ENCODE measurements around the gene ADCY4. TPM values are rescaled to one million over a fixed set of nuclear protein-coding genes. Genes with fewer than 3 reads are reported as not detected.

ADCY4 gene
- total and polyA plus RNA-seq, 9 donors: 7.8 to 33.3 (median 11.9) TPM

- no peaks in the 10 kb centered on the region for H3K27me3 ChIP-seq
Observed at GRCh38 chr14:24314377-24315193, 20.3 kb downstream of the ADCY4 start.

GRCh38 chr14:24313913-24314312, 21.0 kb downstream of the ADCY4 start:
- intact Hi-C loops (cut with DNase I): loop anchor here in 1 of 4 donors (5.0 kb wide), 1 partner anchor 72 kb away; the partner anchor contains the start of gene TINF2
- peaks cover 18% of the 10 kb centered on the region for H3K4me1 ChIP-seq (ENCODE audit: insufficient read depth)
- WGBS, 3 donors: 86 to 88% (median 86%) methylated on average over 2 of the region's 2 CpGs
- DNase-seq: no peak
- H3K27ac ChIP-seq: no peak overlapping the region
- H3K36me3 ChIP-seq: no peaks in the 10 kb centered on the region
- H3K9me3 ChIP-seq: no peaks in the 10 kb centered on the region
- no peak overlapping the region for H3K4me3 ChIP-seq
- no peaks in the 10 kb centered on the region for H3K27me3 ChIP-seq
- no peak for TF ChIP-seq EP300 (IDR thresholded peaks at IDR 0.05)
- no peak for TF ChIP-seq CTCF (IDR thresholded peaks at IDR 0.05)
- no peak for TF ChIP-seq POLR2A (IDR thresholded peaks at IDR 0.05)

More at GRCh38 chr14:24314377-24315193, 20.3 kb downstream of the ADCY4 start:
- TF ChIP-seq EP300 (IDR thresholded peaks at IDR 0.05): no peak
- TF ChIP-seq POLR2A (IDR thresholded peaks at IDR 0.05): no peak
- no peak for TF ChIP-seq CTCF (IDR thresholded peaks at IDR 0.05)
- Histone ChIP-seq H3K4me3 (no peak overlapping the region), H3K4me1 (ENCODE audit: insufficient read depth) (peaks cover 17% of the 10 kb centered on the region), H3K27ac (no peak overlapping the region), H3K9me3 (no peaks in the 10 kb centered on the region), H3K36me3 (no peaks in the 10 kb centered on the region)
- 73 to 81% (median 78%) methylated on average over 5 of the region's 5 CpGs for WGBS, 3 donors
- no peak for DNase-seq
- intact Hi-C loops (cut with DNase I): loop anchor here in 1 of 4 donors (5.0 kb wide), 1 partner anchor 72 kb away; the partner anchor contains the start of gene TINF2

GRCh38 chr14:24312736-24313507, 21.9 kb downstream of the ADCY4 start:
- Histone ChIP-seq H3K9me3 (no peaks in the 10 kb centered on the region), H3K27ac (peak overlapping the region in 1 of 2 donors; percentile 85), H3K4me1 (ENCODE audit: insufficient read depth) (peaks cover 18% of the 10 kb centered on the region), H3K4me3 (no peak overlapping the region), H3K36me3 (no peaks in the 10 kb centered on the region), H3K27me3 (no peaks in the 10 kb centered on the region)
- no peak for TF ChIP-seq CTCF (IDR thresholded peaks at IDR 0.05)
- TF ChIP-seq POLR2A (IDR thresholded peaks at IDR 0.05): no peak
- TF ChIP-seq EP300 (IDR thresholded peaks at IDR 0.05): no peak
- WGBS, 3 donors: 71 to 76% (median 73%) methylated on average over 9 of the region's 9 CpGs
- DNase-seq: no peak
- intact Hi-C loops (cut with DNase I): loop anchor here in 1 of 4 donors (5.0 kb wide), 1 partner anchor 71 kb away; the partner anchor contains the start of gene TINF2

GRCh38 chr14:24311837-24312615, 22.8 kb downstream of the ADCY4 start:
- DNase-seq: no peak
- intact Hi-C loops (cut with DNase I): loop anchor here in 1 of 4 donors (5.0 kb wide), 1 partner anchor 70 kb away; the partner anchor contains the start of gene TINF2
- Histone ChIP-seq H3K36me3 (no peaks in the 10 kb centered on the region), H3K4me3 (peak overlapping the region; percentile 40), H3K27ac (peak overlapping the region; percentile 73 to 85), H3K9me3 (no peaks in the 10 kb centered on the region), H3K27me3 (no peaks in the 10 kb centered on the region), H3K4me1 (ENCODE audit: insufficient read depth) (peaks cover 18% of the 10 kb centered on the region)
- no peak for TF ChIP-seq EP300 (IDR thresholded peaks at IDR 0.05)
- no peak for TF ChIP-seq CTCF (IDR thresholded peaks at IDR 0.05)
- no peak for TF ChIP-seq POLR2A (IDR thresholded peaks at IDR 0.05)
- 89 to 97% (median 92%) methylated on average over 1 of the region's 1 CpG for WGBS, 3 donors

Data from ovary (tissue), 9 donors.